ENCODE measurements around the gene CD247.

- TF ChIP-seq, protein P1, sequence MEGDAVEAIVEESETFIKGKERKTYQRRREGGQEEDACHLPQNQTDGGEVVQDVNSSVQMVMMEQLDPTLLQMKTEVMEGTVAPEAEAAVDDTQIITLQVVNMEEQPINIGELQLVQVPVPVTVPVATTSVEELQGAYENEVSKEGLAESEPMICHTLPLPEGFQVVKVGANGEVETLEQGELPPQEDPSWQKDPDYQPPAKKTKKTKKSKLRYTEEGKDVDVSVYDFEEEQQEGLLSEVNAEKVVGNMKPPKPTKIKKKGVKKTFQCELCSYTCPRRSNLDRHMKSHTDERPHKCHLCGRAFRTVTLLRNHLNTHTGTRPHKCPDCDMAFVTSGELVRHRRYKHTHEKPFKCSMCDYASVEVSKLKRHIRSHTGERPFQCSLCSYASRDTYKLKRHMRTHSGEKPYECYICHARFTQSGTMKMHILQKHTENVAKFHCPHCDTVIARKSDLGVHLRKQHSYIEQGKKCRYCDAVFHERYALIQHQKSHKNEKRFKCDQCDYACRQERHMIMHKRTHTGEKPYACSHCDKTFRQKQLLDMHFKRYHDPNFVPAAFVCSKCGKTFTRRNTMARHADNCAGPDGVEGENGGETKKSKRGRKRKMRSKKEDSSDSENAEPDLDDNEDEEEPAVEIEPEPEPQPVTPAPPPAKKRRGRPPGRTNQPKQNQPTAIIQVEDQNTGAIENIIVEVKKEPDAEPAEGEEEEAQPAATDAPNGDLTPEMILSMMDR (CRISPR knock-in tag; IDR thresholded peaks at IDR 0.05), result no peak
- TF ChIP-seq, protein P2, sequence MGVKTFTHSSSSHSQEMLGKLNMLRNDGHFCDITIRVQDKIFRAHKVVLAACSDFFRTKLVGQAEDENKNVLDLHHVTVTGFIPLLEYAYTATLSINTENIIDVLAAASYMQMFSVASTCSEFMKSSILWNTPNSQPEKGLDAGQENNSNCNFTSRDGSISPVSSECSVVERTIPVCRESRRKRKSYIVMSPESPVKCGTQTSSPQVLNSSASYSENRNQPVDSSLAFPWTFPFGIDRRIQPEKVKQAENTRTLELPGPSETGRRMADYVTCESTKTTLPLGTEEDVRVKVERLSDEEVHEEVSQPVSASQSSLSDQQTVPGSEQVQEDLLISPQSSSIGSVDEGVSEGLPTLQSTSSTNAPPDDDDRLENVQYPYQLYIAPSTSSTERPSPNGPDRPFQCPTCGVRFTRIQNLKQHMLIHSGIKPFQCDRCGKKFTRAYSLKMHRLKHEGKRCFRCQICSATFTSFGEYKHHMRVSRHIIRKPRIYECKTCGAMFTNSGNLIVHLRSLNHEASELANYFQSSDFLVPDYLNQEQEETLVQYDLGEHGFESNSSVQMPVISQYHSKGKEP (CRISPR knock-in tag; IDR thresholded peaks at IDR 0.05), result no peak
- TF ChIP-seq MAX (IDR thresholded peaks at IDR 0.05) (no peak), NFYB (CRISPR knock-in tag; IDR thresholded peaks at IDR 0.05) (no peak), HNF4A (CRISPR knock-in tag; IDR thresholded peaks at IDR 0.05) (no peak), NFE2L1 (CRISPR knock-in tag; IDR thresholded peaks at IDR 0.05; ENCODE audit: borderline replicate concordance) (no peak), CHD2 (IDR thresholded peaks at IDR 0.05; ENCODE audit: low read depth, low read length) (no peak), ZBTB33 (CRISPR knock-in tag; IDR thresholded peaks at IDR 0.05) (no peak), CEBPG (CRISPR knock-in tag; IDR thresholded peaks at IDR 0.05) (no peak), ZNF549 (CRISPR knock-in tag; IDR thresholded peaks at IDR 0.05) (no peak), CEBPB (IDR thresholded peaks at IDR 0.05; ENCODE audit: borderline replicate concordance, low read depth, low read length) (peak; percentile 49; the same call in 1 of the 2 replicates), ZNF180 (CRISPR knock-in tag; IDR thresholded peaks at IDR 0.05; ENCODE audit: borderline replicate concordance, low read depth) (no peak)
These were observed 126.1 kb downstream of the CD247 start for GRCh38 chr1:167392200-167392696.
